H1 (cell line): ENCODE data around the gene PPFIBP2. TPM values are rescaled to one million over a fixed set of nuclear protein-coding genes. Genes with fewer than 3 reads are reported as not detected.

Experiments used
- CBX5 ChIP-seq: fragments of 300-800, 300-1000 bp; sonication (generic); IDR thresholded peaks from 2 replicates; pipeline ENCODE4 v1.7.1; 2016; ENCODE audit warnings: antibody characterized with exemption, low read length, low read depth
- JUND ChIP-seq: IDR thresholded peaks from 2 replicates; pipeline ENCODE4 v1.6.1; 2011; ENCODE audit warnings: mild to moderate bottlenecking, improper control_type of control experiment, low read length
- SAP30 ChIP-seq: fragments of 300-600 bp; sonication (generic); IDR thresholded peaks from 2 replicates; pipeline ENCODE4 v1.7.1; 2012; ENCODE audit warnings: low read length, moderate library complexity, mild to moderate bottlenecking, inconsistent platforms; ENCODE audit not compliant: insufficient read depth, insufficient replicate concordance
- SP4 ChIP-seq: IDR thresholded peaks from 2 replicates; pipeline ENCODE4 v1.6.1; 2012; ENCODE audit warnings: low read length, inconsistent platforms
- polyA plus RNA-seq, 7 experiments: library from polyadenylated mRNA; depleted of rRNA in 3 of 7; stranded (reverse) in 5 of 7; unstranded in 2 of 7; fragments of >200 nt in 5 of 7; fragments of 200-250 nt in 2 of 7; gene quantifications; 1 replicate in 5 of 7; 2 replicates in 1 of 7; 4 replicates in 1 of 7; pipeline versions ENCODE4 v1.2.1 to v1.2.3, GENCODE V29; 2011 to 2013; ENCODE audit warnings: missing spikeins in 2 of 7, mixed read lengths in 2 of 7
- total RNA-seq: library from RNA; stranded (reverse); fragmentation: NEBNext Ultra II Directional; extraction: Animal tissue kit (Norgen Biotek cat#: 25700); gene quantifications from 2 replicates; pipeline ENCODE4 v1.2.1, GENCODE V29; 2021

PPFIBP2 gene
- total and polyA plus RNA-seq, 2 of the 8 experiments (the other 6 are each of a cell fraction or from before 2014, with no cell fraction given): 5.5 to 9.8 TPM

GRCh38 chr11:7595951-7596350, 82.2 kb downstream of the PPFIBP2 start (continued):
- TF ChIP-seq CBX5 (no peak), SAP30 (no peak), SP4 (no peak), JUND (no peak)
- TF ChIP-seq, all 59 proteins: peak for 0
